K562 (cell line): Measurements from ENCODE around the gene CCM2. TPM values are rescaled to one million over a fixed set of nuclear protein-coding genes. Genes with fewer than 3 reads are reported as not detected.

Experiments used
- CHD2 ChIP-seq: IDR thresholded peaks from 2 replicates; pipeline ENCODE4 v1.6.1; 2011; ENCODE audit warnings: low read depth, low read length
- CREB3 ChIP-seq: fragments of 450-650 bp; conservative IDR thresholded peaks from 2 replicates; pipeline ENCODE4 v1.6.1; 2016; ENCODE audit warnings: missing genetic modification characterization, low read depth, mild to moderate bottlenecking, missing compliant biosample characterization, moderate library complexity
- DDX20 ChIP-seq: fragments of 450-650 bp; IDR thresholded peaks from 2 replicates; pipeline ENCODE4 v1.6.1; 2016; ENCODE audit warnings: missing genetic modification characterization, low read depth, mild to moderate bottlenecking, missing compliant biosample characterization, moderate library complexity
- EHMT2 ChIP-seq: fragments of 450-650 bp; IDR thresholded peaks from 2 replicates; pipeline ENCODE4 v1.6.1; 2018; ENCODE audit warnings: antibody characterized with exemption
- ETV5 ChIP-seq: sonication (generic); formaldehyde crosslinking; IDR thresholded peaks from 2 replicates; pipeline ENCODE4 v1.4.0; 2020; ENCODE audit warnings: low read depth, mild to moderate bottlenecking, missing genetic modification reagents
- GABPA ChIP-seq: fragments of 200-800 bp; sonication (Bioruptor generic); conservative IDR thresholded peaks from 2 replicates; pipeline ENCODE4 v1.6.1; 2016; ENCODE audit warnings: low read depth, missing genetic modification characterization, missing compliant biosample characterization
- GATA2 ChIP-seq: sonication (generic); formaldehyde crosslinking; IDR thresholded peaks from 2 replicates; pipeline ENCODE4 v1.4.0; 2020; ENCODE audit warnings: mild to moderate bottlenecking, missing genetic modification reagents
- HES1 ChIP-seq: fragments of 450-650 bp; IDR thresholded peaks from 2 replicates; pipeline ENCODE4 v1.6.1; 2016; ENCODE audit warnings: low read depth, mild to moderate bottlenecking, moderate library complexity
- HNRNPL ChIP-seq: fragments of 200-400 bp; formaldehyde crosslinking; IDR thresholded peaks from 2 replicates; pipeline ENCODE4 v1.6.1; 2017; ENCODE audit warnings: low read depth, mild to moderate bottlenecking, low read length
- HOXB6 ChIP-seq: fragments of 250-450 bp; sonication (Bioruptor Pico); IDR thresholded peaks from 2 replicates; pipeline ENCODE4 v1.5.1; 2022; ENCODE audit warnings: mild to moderate bottlenecking, borderline replicate concordance
- IRF2 ChIP-seq: sonication (generic); formaldehyde crosslinking; IDR thresholded peaks from 2 replicates; pipeline ENCODE4 v1.8.1; 2022; ENCODE audit warnings: mild to moderate bottlenecking, missing genetic modification reagents
- MCM7 ChIP-seq, 2 experiments: fragments of 450-650 bp; IDR thresholded peaks; 2 replicates each; pipeline ENCODE4 v1.6.1; 2016 to 2018
- MITF ChIP-seq: IDR thresholded peaks from 2 replicates; pipeline ENCODE4 v1.6.1; 2014; ENCODE audit warnings: antibody characterized with exemption
- PRDM10 ChIP-seq: fragments of 450-650 bp; IDR thresholded peaks from 2 replicates; pipeline ENCODE4 v1.6.1; 2018; ENCODE audit not compliant: partially characterized antibody
- RFX7 ChIP-seq: fragments of 250-450 bp; sonication (Bioruptor Pico); IDR thresholded peaks from 2 replicates; pipeline ENCODE4 v1.5.1; 2021; ENCODE audit warnings: mild to moderate bottlenecking
- TEAD2 ChIP-seq: fragments of 450-650 bp; IDR thresholded peaks from 2 replicates; pipeline ENCODE4 v1.6.1; 2016; ENCODE audit warnings: missing genetic modification characterization, control low read depth, missing compliant biosample characterization
- TFAP4 ChIP-seq: sonication (generic); formaldehyde crosslinking; IDR thresholded peaks from 2 replicates; pipeline ENCODE4 v1.8.0; 2022; ENCODE audit warnings: missing genetic modification reagents, mild to moderate bottlenecking, moderate library complexity, borderline replicate concordance
- XRCC3 ChIP-seq: fragments of 450-650 bp; IDR thresholded peaks from 2 replicates; pipeline ENCODE4 v1.6.1; 2017; ENCODE audit warnings: mild to moderate bottlenecking, moderate library complexity
- polyA plus RNA-seq, 8 experiments: library from polyadenylated mRNA; depleted of rRNA in 4 of 8; stranded (reverse) in 5 of 8; unstranded in 3 of 8; fragments of >200 nt; fragmentation: Nextera tagmentation in 2 of 8; fragmentation: Illumina TruSeq in 1 of 8; extraction: Ambion mirVana in 2 of 8; extraction: Trizol in 1 of 8; gene quantifications; 2 replicates each; pipeline versions ENCODE4 v1.2.1 to v1.2.3, GENCODE V29; 2011 to 2014; ENCODE audit warnings: inconsistent platforms in 1 of 8, missing spikeins in 1 of 8
- total RNA-seq, 7 experiments: library from RNA; depleted of rRNA in 6 of 7; stranded (reverse); fragments of >200 nt in 6 of 7; fragmentation: Illumina TruSeq in 2 of 7; extraction: Trizol in 2 of 7; gene quantifications; 2 replicates each; pipeline versions ENCODE4 v1.2.1 to v1.2.3, GENCODE V29; 2011 to 2021; ENCODE audit warnings: low replicate concordance in 1 of 7

CCM2 gene
- total and polyA plus RNA-seq, 9 of the 15 experiments (the other 6 are each of a cell fraction or from before 2014, with no cell fraction given): 0.41 to 38.6 (median 25.9) TPM

- TF ChIP-seq TFAP4 (CRISPR knock-in tag) (peak; percentile 64), MITF (no peak; the same call in 1 of the 2 replicates), XRCC3 (no peak; the same call in 1 of the 2 replicates), PRDM10 (peak; percentile 85), DDX20 (tag) (no peak), CREB3 (peak; percentile 59; the same call in 1 of the 2 replicates), MCM7 (IDR thresholded peaks at IDR 0.05) (no peak), HOXB6 (CRISPR knock-in tag) (no peak), IRF2 (CRISPR knock-in tag) (no peak), GATA2 (CRISPR knock-in tag) (no peak), CHD2 (peak; percentile 38; the same call in 1 of the 2 replicates), HNRNPL (no peak; the same call in 1 of the 2 replicates), TEAD2 (no peak), GABPA (tag) (peak; percentile 61), ETV5 (CRISPR knock-in tag) (no peak; the same call in 1 of the 2 replicates), HES1 (no peak), RFX7 (no peak), EHMT2 (no peak)
Measured at GRCh38 chr7:44986218-44987053, 13.6 kb upstream of the CCM2 start (continued).
